GM12874 (cell line): ENCODE measurements around the gene ZNF423.

Source experiments
- TF ChIP-seq, protein P1 (sequence below): IDR thresholded peaks from 2 replicates; pipeline ENCODE4 v1.5.1; 2011; ENCODE audit warnings: low read depth, mild to moderate bottlenecking, control low read depth, low read length, moderate library complexity; ENCODE audit not compliant: insufficient read depth

The ZNF423 gene

DNA sequence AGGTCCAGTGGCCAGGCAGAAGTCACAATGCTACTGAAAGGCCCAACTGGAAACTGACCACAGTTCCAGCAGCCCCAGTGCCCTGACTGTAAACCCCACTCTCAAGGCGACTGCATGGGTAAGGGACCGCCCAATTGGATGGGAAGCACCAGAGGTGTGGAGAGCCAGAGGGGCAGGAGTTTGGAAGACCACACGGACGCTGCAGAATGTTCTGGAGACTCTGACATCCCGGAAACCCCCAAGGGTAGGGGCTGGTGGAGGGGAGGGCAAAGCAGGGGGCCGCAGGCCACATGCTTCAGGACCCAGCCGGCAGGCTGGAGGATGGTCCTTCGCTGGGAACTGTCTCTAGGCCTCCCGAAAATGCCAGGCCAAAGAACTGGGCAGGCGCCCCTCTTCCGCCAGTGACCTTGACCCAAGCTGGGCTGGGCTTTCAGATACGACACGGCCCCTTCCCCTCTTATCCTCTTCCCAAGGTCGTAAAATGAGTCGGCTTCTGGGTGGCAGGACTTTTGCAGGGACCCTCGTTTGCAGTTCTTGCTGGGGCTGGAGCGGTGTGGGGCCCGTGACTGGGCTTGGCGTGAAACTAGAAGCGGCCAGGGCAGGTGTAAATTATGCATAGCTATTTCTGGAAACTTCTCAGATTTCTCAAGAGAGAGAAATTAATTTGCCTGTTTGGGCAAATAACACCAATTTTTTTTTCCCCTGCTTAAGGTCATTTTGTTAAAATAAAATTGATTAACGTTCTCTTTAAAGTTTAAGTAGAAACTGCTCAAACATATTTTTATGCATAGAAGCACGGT, 372.1 kb downstream of the ZNF423 start:
- TF ChIP-seq, protein P1, sequence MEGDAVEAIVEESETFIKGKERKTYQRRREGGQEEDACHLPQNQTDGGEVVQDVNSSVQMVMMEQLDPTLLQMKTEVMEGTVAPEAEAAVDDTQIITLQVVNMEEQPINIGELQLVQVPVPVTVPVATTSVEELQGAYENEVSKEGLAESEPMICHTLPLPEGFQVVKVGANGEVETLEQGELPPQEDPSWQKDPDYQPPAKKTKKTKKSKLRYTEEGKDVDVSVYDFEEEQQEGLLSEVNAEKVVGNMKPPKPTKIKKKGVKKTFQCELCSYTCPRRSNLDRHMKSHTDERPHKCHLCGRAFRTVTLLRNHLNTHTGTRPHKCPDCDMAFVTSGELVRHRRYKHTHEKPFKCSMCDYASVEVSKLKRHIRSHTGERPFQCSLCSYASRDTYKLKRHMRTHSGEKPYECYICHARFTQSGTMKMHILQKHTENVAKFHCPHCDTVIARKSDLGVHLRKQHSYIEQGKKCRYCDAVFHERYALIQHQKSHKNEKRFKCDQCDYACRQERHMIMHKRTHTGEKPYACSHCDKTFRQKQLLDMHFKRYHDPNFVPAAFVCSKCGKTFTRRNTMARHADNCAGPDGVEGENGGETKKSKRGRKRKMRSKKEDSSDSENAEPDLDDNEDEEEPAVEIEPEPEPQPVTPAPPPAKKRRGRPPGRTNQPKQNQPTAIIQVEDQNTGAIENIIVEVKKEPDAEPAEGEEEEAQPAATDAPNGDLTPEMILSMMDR: no peak

DNA sequence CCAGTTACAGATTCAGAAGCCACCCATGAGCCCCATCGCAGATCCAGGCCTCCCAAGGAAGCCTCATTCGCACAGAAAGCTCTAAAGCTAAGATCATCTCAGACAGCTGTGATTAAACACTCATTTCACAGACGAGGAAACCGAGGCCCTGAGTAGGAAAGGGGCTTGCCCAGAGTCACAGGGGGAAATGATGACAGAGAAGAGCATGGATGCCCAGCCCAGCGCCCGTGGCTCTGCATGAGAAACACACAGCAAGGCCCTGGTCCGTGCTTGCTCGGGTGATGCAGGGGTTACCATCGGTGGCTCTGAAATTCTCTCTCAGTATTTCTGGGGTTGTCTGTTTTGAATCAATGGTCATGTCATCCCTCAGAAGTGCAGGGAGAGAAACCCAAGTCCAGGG, 372.7 kb downstream of the ZNF423 start:
- TF ChIP-seq, protein P1: no peak

DNA sequence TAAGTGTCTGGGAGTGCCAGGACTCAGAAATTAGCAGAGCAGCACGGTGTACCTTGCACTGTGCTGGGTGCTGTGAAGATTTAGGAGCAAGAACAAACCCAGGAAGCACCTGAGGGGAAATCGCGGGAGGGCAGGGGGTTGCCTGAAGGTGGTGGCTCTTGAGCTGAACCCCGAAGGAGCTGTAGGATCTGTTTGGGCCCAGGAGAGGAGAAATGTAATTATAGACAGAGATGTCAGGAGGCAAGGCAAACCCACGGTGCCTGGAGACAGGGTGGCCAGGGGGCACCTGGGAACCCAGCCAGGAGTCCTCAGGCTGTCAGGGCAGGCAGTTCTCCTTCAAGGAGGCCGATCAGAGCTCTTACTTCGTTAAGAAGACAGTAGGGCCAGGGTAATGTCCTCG, 373.2 kb downstream of the ZNF423 start:
- TF ChIP-seq, protein P1: no peak

DNA sequence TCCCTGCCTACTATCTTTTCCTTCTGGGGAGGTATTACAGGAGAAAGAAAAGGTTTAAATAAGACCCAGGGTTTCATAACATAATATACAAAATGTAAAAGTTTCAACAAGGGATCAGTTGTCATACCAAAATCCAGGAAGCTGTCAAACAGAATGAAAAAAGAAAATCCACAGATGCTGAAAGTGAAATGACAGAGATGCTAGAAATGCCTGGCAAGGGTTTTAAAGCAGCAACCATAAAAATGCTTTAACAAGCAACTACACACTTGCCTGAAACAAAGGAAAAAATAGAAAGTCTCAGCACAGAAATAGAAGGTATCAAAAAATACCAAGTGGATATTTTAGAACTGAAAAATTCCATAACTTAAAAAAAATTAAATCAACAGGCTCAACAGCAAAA, 377.3 kb downstream of the ZNF423 start:
- TF ChIP-seq, protein P1: no peak

DNA sequence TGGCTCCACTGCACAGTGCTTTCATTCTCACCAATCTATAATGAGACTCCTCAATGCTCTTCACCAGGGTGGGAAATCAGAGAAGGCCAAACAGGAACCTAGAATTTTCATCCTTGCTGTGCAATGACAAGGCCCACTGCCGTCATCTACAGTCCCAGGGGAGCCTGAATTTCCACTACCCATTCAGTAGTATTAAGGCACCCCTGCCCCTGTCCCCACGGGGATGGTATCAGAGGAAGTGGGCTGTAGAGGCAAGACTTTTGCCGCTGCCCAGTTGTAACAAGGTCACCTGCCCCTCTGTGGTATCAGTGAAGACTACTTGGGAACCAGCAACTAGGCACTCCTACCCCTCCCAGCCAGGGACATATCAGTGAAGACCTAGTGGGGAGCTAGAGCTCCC, 377.8 kb downstream of the ZNF423 start:
- TF ChIP-seq, protein P1: no peak

DNA sequence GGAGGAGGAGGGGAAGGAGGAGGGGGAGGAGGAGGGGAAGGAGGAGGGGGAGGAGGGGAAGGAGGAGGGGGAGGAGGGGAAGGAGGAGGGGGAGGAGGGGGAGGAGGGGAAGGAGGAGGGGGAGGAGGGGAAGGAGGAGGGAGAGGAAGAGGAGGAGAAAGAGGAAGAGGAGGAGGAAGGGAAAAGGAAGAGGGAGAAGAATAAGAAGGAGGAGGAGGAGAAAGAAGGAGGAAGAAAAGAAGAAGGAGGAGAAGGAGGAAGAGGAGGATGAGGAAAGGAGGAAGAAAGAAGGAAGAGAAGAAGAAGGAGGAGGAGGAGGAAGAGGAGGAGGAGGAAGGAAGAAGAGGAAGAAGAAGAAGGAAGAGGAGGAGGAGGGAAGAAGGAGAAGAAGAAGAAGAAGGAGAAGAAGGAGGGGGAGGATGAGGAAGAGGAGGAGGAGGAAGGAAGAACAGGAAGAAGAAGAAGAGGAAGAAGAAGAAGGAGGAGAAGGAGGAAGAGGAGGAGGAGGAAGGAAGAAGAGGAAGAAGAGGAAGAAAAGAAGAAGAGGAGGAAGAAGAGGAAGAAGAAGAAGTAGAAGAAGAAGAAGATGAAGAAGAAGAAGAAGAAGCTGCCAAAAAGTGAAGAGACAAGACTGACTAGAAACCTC, 378.5 kb downstream of the ZNF423 start:
- TF ChIP-seq, protein P1: no peak

DNA sequence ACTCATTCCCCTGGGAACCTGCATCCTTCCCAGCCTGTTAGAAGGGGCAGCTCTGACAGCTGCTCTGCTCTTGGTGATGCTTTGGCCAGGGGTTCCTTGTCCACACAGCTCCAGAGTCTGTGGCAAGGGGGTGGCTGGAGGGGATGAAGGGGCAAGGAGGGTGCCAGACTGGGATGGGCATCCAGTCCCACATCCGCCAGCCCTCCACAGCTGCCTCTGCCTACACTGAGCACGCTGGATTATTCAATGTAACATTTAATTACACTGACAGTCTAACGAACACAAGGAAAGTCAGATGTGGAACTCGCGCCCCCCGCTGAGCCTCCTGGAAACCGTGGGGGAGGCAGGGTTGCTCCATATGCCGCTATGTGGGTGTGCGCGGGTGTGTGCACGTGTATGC, 381.2 kb downstream of the ZNF423 start:
- TF ChIP-seq, protein P1: no peak
